HG03108 (cell line): Measurements from ENCODE around the gene EPHB6.

Experiments used
- ATAC-seq: cut with Tn5 transposase; IDR thresholded peaks from one replicate; pipeline ENCODE4 v1.9.1; 2021; ENCODE audit warnings: moderate library complexity; ENCODE audit not compliant: unreplicated experiment

Gene EPHB6

GRCh38 chr7:142894112-142894984, 39.5 kb downstream of the EPHB6 start:
- ATAC-seq: no peak

- no peak for ATAC-seq
These were observed 40.2 kb downstream of the EPHB6 start for GRCh38 chr7:142894985-142895593.

- no peak for ATAC-seq
These were observed 41.3 kb downstream of the EPHB6 start for GRCh38 chr7:142896151-142896550.

GRCh38 chr7:142896741-142897379, 42.0 kb downstream of the EPHB6 start:
- ATAC-seq: no peak

- no peak for ATAC-seq
These were observed 42.8 kb downstream of the EPHB6 start for GRCh38 chr7:142897691-142898090.

- ATAC-seq: no peak
These were observed 43.7 kb downstream of the EPHB6 start for GRCh38 chr7:142898377-142899170.

- no peak for ATAC-seq
These were observed 44.8 kb downstream of the EPHB6 start for GRCh38 chr7:142899661-142900060.

- no peak for ATAC-seq
These were observed 46.8 kb downstream of the EPHB6 start for GRCh38 chr7:142901426-142902259.

- ATAC-seq: no peak
These were observed 49.3 kb downstream of the EPHB6 start for GRCh38 chr7:142904128-142904527.

GRCh38 chr7:142905759-142906158, 50.9 kb downstream of the EPHB6 start:
- no peak for ATAC-seq

GRCh38 chr7:142906643-142907042, 51.8 kb downstream of the EPHB6 start:
- no peak for ATAC-seq

- ATAC-seq: no peak
These were observed 53.4 kb downstream of the EPHB6 start for GRCh38 chr7:142908290-142908689.

- ATAC-seq: no peak
These were observed 54.3 kb downstream of the EPHB6 start for GRCh38 chr7:142908921-142909890.

- no peak for ATAC-seq
These were observed 55.2 kb downstream of the EPHB6 start for GRCh38 chr7:142910031-142910433.

- ATAC-seq: no peak
These were observed 55.6 kb downstream of the EPHB6 start for GRCh38 chr7:142910481-142910880.

GRCh38 chr7:142913051-142913450, 58.2 kb downstream of the EPHB6 start:
- ATAC-seq: no peak

GRCh38 chr7:142913566-142913965, 58.7 kb downstream of the EPHB6 start:
- ATAC-seq: no peak

- no peak for ATAC-seq
These were observed 59.2 kb downstream of the EPHB6 start for GRCh38 chr7:142914121-142914520.

GRCh38 chr7:142915315-142915714, 60.4 kb downstream of the EPHB6 start:
- no peak for ATAC-seq
